Stimulated activated CD4-positive, alpha-beta T cell treated with anti-CD3 and anti-CD28 coated beads, Interleukin-15, amount 100 ng/mL, for 24 hours (primary cell): ENCODE measurements around the gene CARS1.
A peak's percentile ranks its signal among the peaks of the same experiment; 100 is the strongest.

ENCODE experiments used
- DNase-seq: peaks from one replicate; pipeline ENCODE4 v3.0.0-alpha.2; 2020

CARS1 gene

GRCh38 chr11:3057069-3057963 is at the start of gene CARS1:
Gene CARS1, minus strand, starts transcription at chr11:3057423. Its CDS starts 56 bp downstream, at chr11:3057367.
- peak; percentile 98 for DNase-seq

GRCh38 chr11:3105791-3106735 is 48.8 kb upstream of the CARS1 start:
- DNase-seq = no peak

GRCh38 chr11:3104961-3105790 is 48.0 kb upstream of the CARS1 start:
- no peak for DNase-seq

- DNase-seq = no peak
These were observed 47.0 kb upstream of the CARS1 start for GRCh38 chr11:3104051-3104714.

- DNase-seq = no peak
These were observed 45.9 kb upstream of the CARS1 start for GRCh38 chr11:3103076-3103475.

GRCh38 chr11:3102641-3102921 is 45.4 kb upstream of the CARS1 start:
- DNase-seq = no peak

GRCh38 chr11:3101921-3102640 is 44.9 kb upstream of the CARS1 start:
- DNase-seq = no peak

- DNase-seq = no peak
These were observed 42.0 kb upstream of the CARS1 start for GRCh38 chr11:3099178-3099577.

GRCh38 chr11:3096909-3097530 is 39.8 kb upstream of the CARS1 start:
- DNase-seq = no peak

GRCh38 chr11:3095712-3096361 is 38.6 kb upstream of the CARS1 start:
- no peak for DNase-seq

GRCh38 chr11:3094223-3094824 is 37.1 kb upstream of the CARS1 start:
- DNase-seq = no peak

- DNase-seq = no peak
These were observed 36.3 kb upstream of the CARS1 start for GRCh38 chr11:3093281-3094191.

- DNase-seq = no peak
These were observed 35.4 kb upstream of the CARS1 start for GRCh38 chr11:3092603-3093141.

- peak; percentile 75 for DNase-seq
These were observed 34.8 kb upstream of the CARS1 start for GRCh38 chr11:3091846-3092602.

- no peak for DNase-seq
These were observed 34.0 kb upstream of the CARS1 start for GRCh38 chr11:3091081-3091845.

- DNase-seq = no peak
These were observed 33.1 kb upstream of the CARS1 start for GRCh38 chr11:3090096-3090901.
